GM12874 (cell line): ENCODE results near the gene MYO1B.

ENCODE experiments used
- CTCF ChIP-seq: IDR thresholded peaks from 2 replicates; pipeline ENCODE4 v1.5.1; 2011; ENCODE audit warnings: low read depth, mild to moderate bottlenecking, control low read depth, low read length, moderate library complexity; ENCODE audit not compliant: insufficient read depth

MYO1B gene

GRCh38 chr2:191240871-191241270 lies 4.3 kb upstream of the MYO1B start:
- TF ChIP-seq CTCF, result no peak

- TF ChIP-seq CTCF, result no peak
Observed at GRCh38 chr2:191241418-191241817, 3.8 kb upstream of the MYO1B start.

- no peak for TF ChIP-seq CTCF
Observed at GRCh38 chr2:191243154-191243553, 2.0 kb upstream of the MYO1B start.

- no peak for TF ChIP-seq CTCF
Observed at GRCh38 chr2:191244350-191244749, 854 bp upstream of the MYO1B start.

GRCh38 chr2:191245869-191246531 lies 796 bp downstream of the MYO1B start:
- no peak for TF ChIP-seq CTCF

- no peak for TF ChIP-seq CTCF
Observed at GRCh38 chr2:191246820-191247380, 1.7 kb downstream of the MYO1B start.

GRCh38 chr2:191247381-191248057 lies 2.3 kb downstream of the MYO1B start:
- no peak for TF ChIP-seq CTCF
